ENCODE measurements around the gene CHST8.

- TF ChIP-seq GATA2 (IDR thresholded peaks at IDR 0.05; ENCODE audit: low read depth, low read length) (no peak), GATA3 (IDR thresholded peaks at IDR 0.05; ENCODE audit: low read depth, low read length) (no peak)
Measured at GRCh38 chr19:33724021-33724720, 102.4 kb downstream of the CHST8 start.
